Stimulated activated CD4-positive, alpha-beta T cell treated with anti-CD3 and anti-CD28 coated beads, Interleukin-2, amount 100 ng/mL, for 4 hours (primary cell): ENCODE measurements around the gene COX10.
"Not testable (repeated sequence)": the region's sequence is repeated elsewhere in the genome, so short reads cannot be mapped to it uniquely, and the experiment has no call there.

Experiments
- DNase-seq: peaks from one replicate; pipeline ENCODE4 v3.0.0-alpha.2; 2020; ENCODE audit warnings: low read depth

COX10 gene

GRCh38 chr17:14123619-14124278, 54.4 kb downstream of the COX10 start:
- no peak for DNase-seq

GRCh38 chr17:14124854-14125253, 55.5 kb downstream of the COX10 start:
- no peak for DNase-seq

- no peak for DNase-seq
These were observed 56.3 kb downstream of the COX10 start for GRCh38 chr17:14125518-14126137.

- DNase-seq, result no peak
These were observed 63.8 kb downstream of the COX10 start for GRCh38 chr17:14133104-14133503.

GRCh38 chr17:14134456-14134855, 65.2 kb downstream of the COX10 start:
- DNase-seq, result no peak

- no peak for DNase-seq
These were observed 66.7 kb downstream of the COX10 start for GRCh38 chr17:14135906-14136590.

- DNase-seq, result no peak
These were observed 69.3 kb downstream of the COX10 start for GRCh38 chr17:14138649-14139048.

GRCh38 chr17:14143688-14144087, 74.4 kb downstream of the COX10 start:
- DNase-seq, result no peak

GRCh38 chr17:14144508-14144907, 75.2 kb downstream of the COX10 start:
- no peak for DNase-seq

GRCh38 chr17:14149751-14150150, 80.4 kb downstream of the COX10 start:
- no peak for DNase-seq

GRCh38 chr17:14150619-14151018, 81.3 kb downstream of the COX10 start:
- DNase-seq, result no peak

- DNase-seq, result no peak
These were observed 83.4 kb downstream of the COX10 start for GRCh38 chr17:14152721-14153120.

GRCh38 chr17:14153374-14153773, 84.1 kb downstream of the COX10 start:
- DNase-seq, result no peak

GRCh38 chr17:14156689-14157088, 87.4 kb downstream of the COX10 start:
- DNase-seq, result no peak

GRCh38 chr17:14157822-14158221, 88.5 kb downstream of the COX10 start:
- DNase-seq, result no peak

GRCh38 chr17:14158707-14159106, 89.4 kb downstream of the COX10 start:
- no peak for DNase-seq

- no peak for DNase-seq
These were observed 92.1 kb downstream of the COX10 start for GRCh38 chr17:14161419-14161818.

- DNase-seq, result no peak
These were observed 96.3 kb downstream of the COX10 start for GRCh38 chr17:14165616-14166015.

GRCh38 chr17:14167831-14168230, 98.5 kb downstream of the COX10 start:
- not testable (repeated sequence) for DNase-seq

- DNase-seq, result no peak
These were observed 99.3 kb downstream of the COX10 start for GRCh38 chr17:14168582-14168981.

- no peak for DNase-seq
These were observed 100.0 kb downstream of the COX10 start for GRCh38 chr17:14169287-14169686.

- DNase-seq, result no peak
These were observed 100.6 kb downstream of the COX10 start for GRCh38 chr17:14169901-14170300.

GRCh38 chr17:14176989-14177388, 107.7 kb downstream of the COX10 start:
- not testable (repeated sequence) for DNase-seq
